Suppressor macrophage treated with lipopolysaccharide for 4 hours (primary cell): ENCODE data around the gene UPF3A.
"Not testable (repeated sequence)": the region's sequence is repeated elsewhere in the genome, so short reads cannot be mapped to it uniquely, and the experiment has no call there.

Experiments used
- DNase-seq: peaks from one replicate; pipeline ENCODE4 v3.0.0-alpha.2; 2020

Gene UPF3A, protein sequence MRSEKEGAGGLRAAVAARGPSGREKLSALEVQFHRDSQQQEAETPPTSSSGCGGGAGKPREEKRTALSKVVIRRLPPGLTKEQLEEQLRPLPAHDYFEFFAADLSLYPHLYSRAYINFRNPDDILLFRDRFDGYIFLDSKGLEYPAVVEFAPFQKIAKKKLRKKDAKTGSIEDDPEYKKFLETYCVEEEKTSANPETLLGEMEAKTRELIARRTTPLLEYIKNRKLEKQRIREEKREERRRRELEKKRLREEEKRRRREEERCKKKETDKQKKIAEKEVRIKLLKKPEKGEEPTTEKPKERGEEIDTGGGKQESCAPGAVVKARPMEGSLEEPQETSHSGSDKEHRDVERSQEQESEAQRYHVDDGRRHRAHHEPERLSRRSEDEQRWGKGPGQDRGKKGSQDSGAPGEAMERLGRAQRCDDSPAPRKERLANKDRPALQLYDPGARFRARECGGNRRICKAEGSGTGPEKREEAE

GRCh38 chr13:114281351-114282040 is at the start of gene UPF3A:
TSS of gene UPF3A (plus strand) at chr13:114281601. CDS start at chr13:114281640, 39 bp downstream.
- DNase-seq, result peak; percentile 96

- no peak for DNase-seq
Observed at GRCh38 chr13:114231886-114232285, 49.5 kb upstream of the UPF3A start.

GRCh38 chr13:114234266-114234644 is 47.1 kb upstream of the UPF3A start:
- no peak for DNase-seq

DNA sequence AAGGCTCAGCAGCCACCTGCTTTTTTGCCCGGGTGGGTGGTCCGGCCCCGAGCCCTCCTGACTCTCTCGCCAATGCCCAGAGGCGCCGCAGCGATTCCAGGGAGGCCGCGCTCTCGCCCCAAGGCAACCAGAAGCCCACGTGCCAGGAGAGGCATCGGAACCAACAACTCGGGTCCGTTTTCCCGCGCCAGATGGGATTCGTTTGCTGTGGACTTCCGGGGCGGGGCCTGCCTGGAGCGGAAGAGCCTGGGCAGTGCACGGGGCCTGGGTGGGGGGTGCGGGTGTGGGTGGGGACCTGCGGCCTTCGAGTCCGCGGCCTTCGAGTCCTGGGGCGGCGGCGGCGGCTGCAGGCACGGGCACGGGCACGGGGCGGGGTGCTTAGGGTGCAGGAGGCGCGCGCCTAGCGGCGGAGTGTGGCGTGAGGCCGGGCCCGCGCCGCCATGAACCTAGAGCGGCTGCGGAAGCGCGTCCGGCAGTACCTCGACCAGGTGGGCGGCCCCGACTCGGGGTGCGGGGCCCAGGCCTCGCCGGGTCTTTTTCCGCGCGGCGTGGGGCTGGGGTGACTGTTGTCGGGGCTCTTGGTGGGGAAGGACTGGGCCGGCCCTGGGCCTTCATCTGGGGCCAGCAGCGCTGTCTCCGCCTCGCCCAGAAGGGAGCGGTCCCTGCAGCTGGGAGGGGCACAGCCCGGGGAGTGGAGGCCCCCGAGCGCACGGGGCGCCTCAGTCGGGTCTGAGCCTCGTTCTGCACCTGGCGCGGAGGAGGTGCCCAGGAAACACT is 46.6 kb upstream of the UPF3A start, which contains the start of gene CDC16:
Gene CDC16 (plus strand): TSS at position 253 of the 777 bp plus-strand sequence. CDS start 188 bp downstream, at position 441.
- DNase-seq, result peak; percentile 94

GRCh38 chr13:114235697-114236096 is 45.7 kb upstream of the UPF3A start:
- no peak for DNase-seq

DNA sequence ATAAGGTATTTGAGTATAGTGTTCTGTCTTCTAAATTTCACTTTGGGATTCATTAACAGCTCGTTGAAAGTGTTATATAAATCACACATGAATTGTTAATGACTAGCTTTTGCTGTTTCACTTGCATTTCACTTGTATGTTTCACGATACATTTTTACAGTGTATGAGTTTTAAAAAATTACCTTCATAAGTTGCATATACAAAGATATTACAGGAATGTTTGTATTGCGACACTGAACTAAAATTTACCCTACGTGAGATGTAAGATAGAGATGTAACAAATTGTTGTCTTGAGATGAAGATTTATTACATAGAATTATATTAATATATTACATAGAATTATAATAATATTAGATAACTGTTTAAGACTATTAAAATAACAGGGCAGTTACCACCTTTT is 45.2 kb upstream of the UPF3A start:
- DNase-seq, result no peak

DNA sequence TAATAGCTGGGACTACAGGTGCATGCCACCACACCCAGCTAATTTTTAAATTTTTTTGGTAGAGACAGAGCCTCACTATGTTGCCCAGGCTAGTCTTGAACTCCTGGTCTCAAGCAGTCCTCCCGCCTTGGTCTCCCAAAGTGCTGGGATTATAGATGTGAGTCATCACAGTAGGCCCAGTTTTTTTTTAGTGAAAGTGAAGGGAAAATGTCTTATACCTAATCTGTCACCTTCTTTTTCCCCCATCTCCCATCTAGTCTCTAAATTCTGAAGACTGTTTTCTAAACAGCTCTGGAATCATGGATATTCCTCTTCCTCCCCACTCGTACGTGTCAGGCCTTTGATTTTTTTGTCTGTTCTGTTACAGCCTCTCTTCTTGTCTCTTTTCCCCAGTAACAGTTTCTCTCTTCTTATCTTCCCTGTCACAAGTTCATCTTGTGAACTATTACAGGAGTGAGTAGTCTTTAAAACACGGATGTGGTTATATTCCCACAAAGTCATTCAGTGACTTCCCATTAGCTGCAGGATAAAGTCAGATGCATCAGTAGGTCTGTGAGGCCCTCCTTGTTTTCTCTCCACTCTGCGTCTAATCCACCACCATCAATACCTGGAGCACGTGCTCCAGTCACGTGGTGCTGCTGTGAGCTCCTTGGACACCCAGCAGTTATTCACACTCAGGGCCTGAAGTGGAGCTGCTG is 43.8 kb upstream of the UPF3A start:
- DNase-seq, result no peak

DNA sequence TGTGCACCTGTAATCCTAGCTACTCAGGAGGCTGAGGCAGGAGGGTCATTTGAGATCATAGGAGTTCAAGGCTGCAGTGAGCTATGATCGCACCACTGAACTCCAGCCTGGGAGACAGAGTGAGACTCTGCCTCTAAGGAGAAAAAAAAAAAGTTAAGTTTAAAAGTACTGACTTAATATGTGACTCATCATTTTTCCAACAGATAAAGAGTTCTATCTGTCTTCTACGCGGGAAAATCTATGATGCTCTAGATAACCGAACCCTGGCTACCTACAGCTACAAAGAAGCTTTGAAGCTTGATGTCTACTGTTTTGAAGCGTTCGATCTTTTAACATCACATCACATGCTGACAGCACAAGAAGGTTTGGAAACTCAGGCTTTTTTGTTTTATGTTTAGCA is 39.5 kb upstream of the UPF3A start:
- no peak for DNase-seq

DNA sequence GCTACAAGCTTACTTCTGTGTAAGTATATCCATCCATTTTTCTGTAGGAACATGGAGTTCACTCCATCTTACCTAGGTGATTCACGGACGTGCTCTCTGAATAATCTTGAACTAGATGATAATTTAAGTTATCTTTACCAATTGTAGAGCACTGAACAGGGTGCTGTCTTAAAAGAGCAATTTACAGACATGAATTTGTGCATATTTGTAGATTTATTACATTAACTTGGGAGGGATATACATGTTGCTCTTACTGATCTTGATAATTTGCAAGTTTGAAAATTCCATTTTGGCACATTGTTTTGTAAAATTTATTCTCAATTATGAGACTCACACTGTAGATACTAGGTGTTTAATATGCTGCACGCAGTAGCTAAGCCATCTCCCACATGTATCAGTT is 37.4 kb upstream of the UPF3A start:
- DNase-seq, result no peak

GRCh38 chr13:114244637-114245036 is 36.8 kb upstream of the UPF3A start:
- DNase-seq, result no peak

DNA sequence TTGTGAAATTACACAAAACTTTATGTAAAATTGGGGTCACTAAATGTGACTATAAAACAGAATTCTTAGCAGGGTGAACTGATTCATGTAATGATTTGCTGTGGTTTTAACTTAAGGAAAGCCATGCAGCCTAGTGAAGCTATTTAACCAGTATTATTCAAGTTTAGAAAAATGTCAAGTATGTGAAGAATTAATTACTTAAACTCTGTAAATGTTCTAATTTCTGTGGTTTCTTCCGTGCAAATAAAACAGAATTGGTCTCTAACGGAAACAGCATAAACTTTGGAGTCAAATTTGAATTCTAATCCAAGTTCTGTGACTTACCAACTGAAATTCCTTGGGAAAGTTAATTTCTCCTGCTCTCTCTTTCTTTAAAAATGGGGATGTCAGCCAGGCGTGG is 33.4 kb upstream of the UPF3A start:
- no peak for DNase-seq

DNA sequence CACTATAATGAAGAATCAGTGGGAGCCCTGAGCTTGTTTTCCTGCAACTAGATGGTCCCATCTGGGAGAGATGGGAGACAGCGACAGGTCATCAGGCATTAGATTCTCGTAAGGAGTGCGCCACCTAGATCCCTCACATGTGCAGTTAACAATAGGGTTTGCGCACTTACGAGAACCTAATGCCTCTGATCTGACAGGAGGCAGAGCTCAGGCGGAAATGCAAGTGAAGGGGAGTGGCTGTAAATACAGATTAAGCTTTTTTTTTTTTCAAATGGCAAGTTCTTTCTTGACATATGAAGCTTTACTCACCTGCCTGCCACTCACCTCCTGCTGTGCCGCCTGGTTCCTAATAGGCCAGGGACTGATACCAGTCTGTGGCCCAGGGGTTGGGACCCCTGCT is 32.3 kb upstream of the UPF3A start:
- no peak for DNase-seq

GRCh38 chr13:114251639-114252440 is 29.6 kb upstream of the UPF3A start:
- not testable (repeated sequence) for DNase-seq

DNA sequence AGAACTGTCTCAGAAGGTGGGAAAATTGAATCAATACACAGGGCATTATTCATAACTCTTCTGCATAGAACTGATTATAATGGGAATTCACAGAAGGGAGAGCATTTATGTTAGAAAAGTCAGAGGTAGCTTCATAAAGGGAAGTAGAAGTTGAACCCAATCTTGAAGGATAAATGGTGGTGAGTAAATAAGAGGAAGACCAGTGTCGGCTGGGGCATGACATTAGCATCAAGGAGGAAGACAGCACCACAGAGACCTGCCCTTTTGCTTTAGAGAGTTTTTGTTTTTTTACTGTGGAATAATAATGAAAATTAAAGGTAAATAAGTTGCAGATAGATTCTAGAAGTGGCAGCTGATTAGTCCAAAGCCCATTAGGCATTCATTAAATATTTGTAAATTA is 24.9 kb upstream of the UPF3A start:
- DNase-seq, result peak; percentile 19

GRCh38 chr13:114257014-114257413 is 24.4 kb upstream of the UPF3A start:
- no peak for DNase-seq

- no peak for DNase-seq
Observed at GRCh38 chr13:114258589-114258988, 22.8 kb upstream of the UPF3A start.

DNA sequence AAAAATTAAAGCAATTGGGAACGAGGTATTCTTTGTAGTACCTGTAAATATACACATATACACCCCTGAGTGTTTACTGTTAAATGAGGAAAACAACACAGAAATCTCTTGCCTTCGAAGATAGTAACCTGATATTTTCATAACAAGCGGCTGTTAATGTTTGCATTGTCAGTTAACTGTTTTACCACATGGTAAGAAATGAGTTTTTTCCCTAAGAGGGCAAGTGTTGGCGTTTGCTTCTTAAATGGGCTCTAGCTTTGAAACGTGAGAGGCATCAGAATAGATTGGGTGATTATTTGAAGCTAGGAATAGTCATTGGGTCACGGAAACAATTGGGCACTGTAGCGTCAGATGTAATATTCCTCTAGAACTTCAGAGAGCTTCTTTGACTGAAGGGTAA is 22.0 kb upstream of the UPF3A start:
- no peak for DNase-seq

- DNase-seq, result no peak
Observed at GRCh38 chr13:114259974-114260373, 21.4 kb upstream of the UPF3A start.

DNA sequence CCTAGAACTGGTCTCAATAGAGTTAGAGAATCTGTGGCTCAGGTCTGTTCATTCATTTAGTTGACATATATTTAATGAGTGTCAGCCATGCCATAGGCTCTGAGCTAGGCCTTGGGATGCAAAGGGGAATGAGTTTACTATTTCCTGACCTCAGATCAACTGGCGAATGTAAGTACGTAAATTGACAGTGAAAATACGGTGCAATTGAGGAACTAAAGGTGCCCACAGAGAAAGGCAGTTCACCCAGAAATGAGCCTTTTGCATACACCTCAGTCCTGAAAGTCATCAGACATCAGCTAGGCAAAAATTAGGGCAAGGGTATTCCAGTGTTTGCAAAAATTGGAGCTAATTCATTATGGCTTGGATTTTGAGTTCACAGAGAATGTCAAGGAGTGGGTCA is 20.6 kb upstream of the UPF3A start:
- no peak for DNase-seq

GRCh38 chr13:114261328-114261965 is 20.0 kb upstream of the UPF3A start:
- DNase-seq, result no peak

DNA sequence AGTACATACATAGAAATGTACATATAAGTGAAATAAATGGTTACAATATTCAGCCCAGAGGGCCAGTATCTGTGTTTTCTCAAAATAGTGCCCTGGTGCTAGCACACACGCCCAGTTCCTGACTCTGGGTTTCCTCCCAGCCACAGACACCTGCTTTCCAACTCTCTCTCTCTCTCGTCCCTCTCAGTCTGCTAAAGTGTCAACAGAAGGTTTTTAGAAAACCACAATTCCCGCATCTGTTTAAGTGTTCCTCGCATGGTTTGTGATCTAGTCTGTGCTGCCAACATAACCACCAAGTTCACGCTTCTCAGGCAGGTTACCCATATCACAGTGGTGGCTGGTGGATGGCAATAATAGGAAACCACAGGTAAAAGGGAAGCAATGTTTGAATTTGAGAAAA is 17.8 kb upstream of the UPF3A start:
- DNase-seq, result no peak
